Stomach (tissue), 4 donors: ENCODE data around the gene TTC3.

Source experiments
- POLR2A ChIP-seq, 4 donors: fragments of 450-650 bp; IDR thresholded peaks; one replicate each; pipeline ENCODE4 v1.6.1; 2016; ENCODE audit warnings: antibody characterized with exemption in 4 of 4, control low read depth in 2 of 4, mild to moderate bottlenecking in 1 of 4, moderate library complexity in 1 of 4
- POLR2AphosphoS5 ChIP-seq, 3 donors: sonication (generic); formaldehyde crosslinking; IDR thresholded peaks; one replicate each; pipeline ENCODE4 v1.6.1; 2016; ENCODE audit warnings: antibody characterized with exemption in 3 of 3
- TF ChIP-seq, protein P1 (sequence below), 7 experiments: fragments of 450-650 bp in 4 of 7; fragments of 200-600 bp in 3 of 7; sonication (generic) in 3 of 7; IDR thresholded peaks; one replicate each; pipeline ENCODE4 v1.5.1; 2016 to 2019; ENCODE audit warnings: antibody characterized with exemption in 7 of 7, control low read depth in 2 of 7, mild to moderate bottlenecking in 1 of 7

DNA sequence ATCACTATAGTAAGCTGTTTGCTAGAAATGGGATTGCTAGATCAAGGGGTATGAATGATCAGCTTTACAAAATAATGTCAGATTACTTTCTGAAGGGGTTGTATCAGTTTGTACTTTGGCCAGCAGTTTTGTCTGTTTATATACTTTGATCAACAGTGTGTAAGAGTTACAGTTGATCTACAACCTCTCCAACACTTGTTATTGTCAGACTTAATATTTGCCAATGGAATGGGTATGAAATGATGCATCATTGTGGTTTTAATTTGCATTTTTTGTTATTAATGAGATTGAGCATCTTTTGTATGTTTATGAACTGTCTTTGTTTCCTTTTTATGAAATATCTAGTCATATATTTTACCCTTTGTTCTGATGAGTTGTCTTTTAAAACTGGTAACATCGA is 4.3 kb downstream of the TTC3 start:
- TF ChIP-seq, protein P1, sequence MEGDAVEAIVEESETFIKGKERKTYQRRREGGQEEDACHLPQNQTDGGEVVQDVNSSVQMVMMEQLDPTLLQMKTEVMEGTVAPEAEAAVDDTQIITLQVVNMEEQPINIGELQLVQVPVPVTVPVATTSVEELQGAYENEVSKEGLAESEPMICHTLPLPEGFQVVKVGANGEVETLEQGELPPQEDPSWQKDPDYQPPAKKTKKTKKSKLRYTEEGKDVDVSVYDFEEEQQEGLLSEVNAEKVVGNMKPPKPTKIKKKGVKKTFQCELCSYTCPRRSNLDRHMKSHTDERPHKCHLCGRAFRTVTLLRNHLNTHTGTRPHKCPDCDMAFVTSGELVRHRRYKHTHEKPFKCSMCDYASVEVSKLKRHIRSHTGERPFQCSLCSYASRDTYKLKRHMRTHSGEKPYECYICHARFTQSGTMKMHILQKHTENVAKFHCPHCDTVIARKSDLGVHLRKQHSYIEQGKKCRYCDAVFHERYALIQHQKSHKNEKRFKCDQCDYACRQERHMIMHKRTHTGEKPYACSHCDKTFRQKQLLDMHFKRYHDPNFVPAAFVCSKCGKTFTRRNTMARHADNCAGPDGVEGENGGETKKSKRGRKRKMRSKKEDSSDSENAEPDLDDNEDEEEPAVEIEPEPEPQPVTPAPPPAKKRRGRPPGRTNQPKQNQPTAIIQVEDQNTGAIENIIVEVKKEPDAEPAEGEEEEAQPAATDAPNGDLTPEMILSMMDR (IDR thresholded peaks at IDR 0.05) = no peak
- TF ChIP-seq POLR2A (IDR thresholded peaks at IDR 0.05) (no peak), POLR2AphosphoS5 (IDR thresholded peaks at IDR 0.05) (no peak)
